Effector CD8-positive, alpha-beta T cell (primary cell): Measurements from ENCODE around the gene EFCAB6.
"Not testable (repeated sequence)": the region's sequence is repeated elsewhere in the genome, so short reads cannot be mapped to it uniquely, and the experiment has no call there.

ENCODE experiments used
- DNase-seq: peaks from one replicate; lab custom pipeline; 2025; lab: John Stamatoyannopoulos, UW

Gene EFCAB6

GRCh38 chr22:43706571-43707328 lies 105.4 kb downstream of the EFCAB6 start:
- DNase-seq, result no peak

DNA sequence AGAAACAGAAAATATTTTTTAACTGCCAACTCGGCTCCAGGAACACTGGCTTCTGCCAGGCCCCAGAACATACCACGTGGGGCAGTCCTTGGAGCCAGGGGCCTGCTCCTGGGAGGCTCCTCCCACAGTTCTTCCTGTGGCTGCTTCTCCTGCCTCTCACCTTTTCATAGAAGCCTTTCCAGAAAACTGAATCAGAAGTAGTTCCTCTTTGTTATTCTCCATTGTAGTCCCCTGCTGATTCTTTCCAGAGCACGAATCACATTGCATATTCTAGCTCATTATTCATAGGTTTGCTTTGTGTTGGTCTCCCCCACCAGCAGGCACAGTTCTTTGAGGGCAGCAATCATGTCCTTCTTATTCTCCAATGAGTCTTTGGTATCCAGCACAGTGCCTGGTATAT lies 106.0 kb downstream of the EFCAB6 start:
- DNase-seq, result no peak

DNA sequence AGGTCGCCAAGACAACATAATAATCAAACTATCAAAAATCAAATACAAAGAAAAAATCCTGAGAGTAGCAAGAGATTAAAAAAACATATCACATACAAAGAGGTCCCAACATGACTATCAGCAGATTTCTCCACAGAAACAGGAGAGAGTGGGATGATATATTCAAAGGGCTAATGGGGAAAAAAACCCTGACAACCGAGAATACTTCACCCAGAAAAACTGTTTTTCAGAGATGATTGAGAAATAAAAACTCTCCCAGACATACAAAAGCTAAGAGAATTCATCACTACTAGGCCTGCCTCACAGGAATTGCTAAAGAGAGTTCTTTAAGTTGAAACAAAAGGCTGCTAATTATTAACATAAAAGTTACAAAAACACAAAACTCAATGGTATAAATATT lies 108.1 kb downstream of the EFCAB6 start:
- DNase-seq, result no peak

- no peak for DNase-seq
Measured at GRCh38 chr22:43698403-43698802, 113.7 kb downstream of the EFCAB6 start.

GRCh38 chr22:43697894-43698293 lies 114.2 kb downstream of the EFCAB6 start:
- no peak for DNase-seq

DNA sequence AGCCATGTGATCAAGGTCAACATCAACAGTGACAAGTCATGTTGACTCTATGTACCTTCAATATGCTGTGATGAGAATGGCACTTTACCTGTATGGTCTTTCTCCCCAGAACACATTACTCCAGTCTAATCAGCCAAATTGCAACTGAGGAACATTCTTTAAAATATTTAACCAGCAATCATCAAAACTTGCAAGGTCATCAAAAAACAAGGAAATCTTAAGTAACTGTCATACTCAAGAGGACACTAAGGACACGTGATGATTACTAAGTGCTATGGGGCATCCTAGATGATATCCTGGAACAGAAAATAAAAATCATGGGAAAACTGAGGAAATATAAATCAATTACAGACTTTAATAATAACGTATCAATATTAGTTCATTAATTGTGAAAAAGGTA lies 118.9 kb downstream of the EFCAB6 start:
- no peak for DNase-seq

GRCh38 chr22:43689356-43689755 lies 122.7 kb downstream of the EFCAB6 start:
- DNase-seq, result no peak

GRCh38 chr22:43682851-43683250 lies 129.3 kb downstream of the EFCAB6 start:
- DNase-seq, result no peak

DNA sequence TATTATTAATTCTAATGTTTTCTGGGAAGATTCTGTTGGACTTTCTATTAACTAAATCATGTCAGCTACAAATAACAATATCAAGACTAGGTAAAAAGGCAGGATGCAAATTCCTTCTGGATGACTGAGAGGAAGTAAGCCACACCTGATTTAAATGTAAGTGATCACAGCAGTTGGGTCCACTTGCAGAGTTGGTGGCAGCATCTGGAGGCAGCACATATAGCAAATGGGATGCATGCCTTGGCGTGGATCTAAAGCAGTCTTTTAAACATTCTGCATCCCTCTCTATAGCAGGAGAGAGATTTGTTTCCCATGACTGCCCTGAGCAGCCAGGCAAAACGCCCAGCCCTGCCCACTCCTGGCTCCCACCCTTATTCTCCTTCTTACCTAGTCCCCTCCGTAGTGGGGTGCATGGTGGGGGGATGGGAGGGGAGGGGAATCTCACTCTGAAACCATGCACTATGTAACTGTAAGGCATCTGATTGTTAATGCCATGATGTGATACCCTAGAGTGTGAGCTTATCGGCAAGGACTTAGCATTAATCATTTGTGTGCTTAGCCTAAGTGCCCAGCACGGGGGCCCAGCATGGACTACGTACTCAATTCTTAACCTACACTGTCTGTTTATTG lies 130.3 kb downstream of the EFCAB6 start:
- DNase-seq, result no peak

- no peak for DNase-seq
Measured at GRCh38 chr22:43670513-43670912, 141.6 kb downstream of the EFCAB6 start.

GRCh38 chr22:43669190-43669589 lies 142.9 kb downstream of the EFCAB6 start:
- no peak for DNase-seq

DNA sequence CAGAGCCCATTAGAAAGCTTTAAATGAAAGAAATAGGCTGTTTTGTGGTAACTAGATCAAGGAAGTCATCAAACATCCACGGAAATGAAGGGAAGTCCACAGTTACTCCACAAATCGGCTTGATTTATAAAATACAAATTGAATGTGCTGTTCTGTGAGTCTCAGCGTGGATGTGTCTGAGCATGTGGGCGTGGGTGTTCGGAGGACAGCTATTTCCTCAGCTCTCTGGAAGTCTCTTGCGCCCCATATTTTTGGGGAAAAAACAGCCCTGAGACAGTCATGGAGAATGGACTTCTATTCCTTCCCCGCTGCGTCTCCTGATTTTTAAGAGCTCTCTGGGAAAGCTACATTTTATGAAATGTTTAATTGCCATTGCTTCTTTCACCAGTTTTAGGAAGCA lies 144.4 kb downstream of the EFCAB6 start:
- DNase-seq, result no peak

DNA sequence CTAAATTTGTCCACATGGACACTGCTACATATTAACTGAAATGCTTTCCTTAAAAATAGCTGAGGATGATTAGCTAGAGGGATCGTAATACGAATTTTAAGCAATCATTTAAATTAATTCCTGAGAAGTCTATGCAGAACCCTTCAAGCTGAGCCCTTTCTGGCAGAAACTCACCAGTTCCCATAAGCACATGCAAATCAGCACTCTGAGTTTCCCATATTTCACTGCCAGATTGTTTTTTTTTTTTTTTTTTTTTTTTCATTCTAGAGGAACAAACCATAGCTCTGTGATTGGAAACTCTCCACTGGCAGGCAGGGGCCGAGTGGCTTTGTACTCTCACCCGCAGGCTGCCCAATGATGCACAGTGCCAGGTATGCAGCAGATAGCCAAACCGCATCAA lies 145.6 kb downstream of the EFCAB6 start:
- DNase-seq, result no peak

DNA sequence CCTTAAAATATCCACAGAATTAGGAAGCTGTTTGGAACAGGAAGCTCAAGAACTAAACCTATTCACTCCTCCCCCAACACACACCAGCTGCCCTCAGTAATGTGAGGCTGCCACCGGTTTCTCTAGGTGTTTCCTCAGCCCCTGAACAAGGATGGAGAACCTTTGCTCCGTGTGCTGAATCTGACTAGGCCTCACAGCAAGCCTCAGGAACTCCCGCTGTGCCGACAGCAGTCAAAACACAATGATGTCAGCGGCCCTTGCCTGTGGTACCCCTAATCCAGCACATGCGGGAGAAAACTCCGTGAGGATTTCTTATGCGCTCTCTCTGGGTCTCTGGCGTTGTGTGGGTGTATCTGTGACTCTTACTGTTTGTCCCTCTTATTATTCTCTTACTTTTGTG lies 153.3 kb downstream of the EFCAB6 start:
- no peak for DNase-seq

DNA sequence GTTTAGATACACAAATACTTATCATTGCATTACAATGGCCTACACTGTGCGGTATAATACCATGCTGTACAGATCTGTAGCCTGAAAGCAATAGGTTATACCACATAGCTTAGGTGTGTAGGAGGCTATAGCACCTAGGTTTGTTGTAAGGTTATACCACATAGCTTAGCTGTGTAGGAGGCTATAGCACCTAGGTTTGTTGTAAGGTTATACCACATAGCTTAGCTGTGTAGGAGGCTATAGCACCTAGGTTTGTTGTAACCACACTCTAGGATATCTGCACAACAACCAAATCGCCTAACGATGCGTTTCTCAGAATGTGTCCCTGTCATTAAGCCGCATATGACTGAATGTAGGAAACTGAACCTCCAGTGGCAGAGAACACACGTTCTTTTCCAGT lies 155.5 kb downstream of the EFCAB6 start:
- DNase-seq, result not testable (repeated sequence)

DNA sequence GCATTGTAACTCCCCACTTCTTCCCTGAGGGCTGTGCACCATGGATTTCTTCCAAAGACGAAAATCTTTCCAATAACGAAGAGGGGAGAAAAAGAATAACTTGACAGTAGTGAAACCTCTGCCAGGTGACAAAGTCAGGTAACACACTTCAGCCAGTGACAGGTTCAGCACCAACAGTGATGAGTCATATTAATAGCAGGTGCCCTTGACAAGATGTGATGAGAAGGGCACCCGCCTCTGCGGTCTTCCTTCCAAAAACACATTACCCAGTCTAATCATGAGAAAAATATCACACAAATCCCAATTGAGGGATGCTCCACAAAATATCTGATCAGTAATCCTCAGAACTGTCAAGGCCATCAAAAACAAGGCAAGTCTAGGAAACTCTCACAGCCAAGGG lies 157.8 kb downstream of the EFCAB6 start:
- no peak for DNase-seq

GRCh38 chr22:43652845-43653244 lies 159.3 kb downstream of the EFCAB6 start:
- DNase-seq, result no peak

DNA sequence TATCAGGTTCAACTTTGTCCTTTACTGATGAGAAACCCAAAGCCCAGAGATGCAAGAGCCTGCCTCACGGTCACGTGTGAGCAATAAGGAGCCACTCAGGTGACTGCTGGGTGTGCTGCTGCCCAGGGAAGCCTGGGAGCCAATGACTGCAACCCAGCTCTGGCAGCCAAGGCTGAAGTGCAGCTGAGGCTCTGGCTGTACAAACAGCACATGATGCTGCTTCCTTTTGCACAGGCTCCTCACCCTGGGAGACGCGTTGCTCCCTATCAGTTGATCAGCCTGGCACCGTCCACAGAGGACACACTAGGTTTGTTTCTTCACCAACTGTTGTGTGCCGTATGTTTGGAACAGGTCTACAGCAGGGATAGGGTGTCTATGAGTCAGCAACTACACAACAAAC lies 168.7 kb downstream of the EFCAB6 start:
- no peak for DNase-seq

DNA sequence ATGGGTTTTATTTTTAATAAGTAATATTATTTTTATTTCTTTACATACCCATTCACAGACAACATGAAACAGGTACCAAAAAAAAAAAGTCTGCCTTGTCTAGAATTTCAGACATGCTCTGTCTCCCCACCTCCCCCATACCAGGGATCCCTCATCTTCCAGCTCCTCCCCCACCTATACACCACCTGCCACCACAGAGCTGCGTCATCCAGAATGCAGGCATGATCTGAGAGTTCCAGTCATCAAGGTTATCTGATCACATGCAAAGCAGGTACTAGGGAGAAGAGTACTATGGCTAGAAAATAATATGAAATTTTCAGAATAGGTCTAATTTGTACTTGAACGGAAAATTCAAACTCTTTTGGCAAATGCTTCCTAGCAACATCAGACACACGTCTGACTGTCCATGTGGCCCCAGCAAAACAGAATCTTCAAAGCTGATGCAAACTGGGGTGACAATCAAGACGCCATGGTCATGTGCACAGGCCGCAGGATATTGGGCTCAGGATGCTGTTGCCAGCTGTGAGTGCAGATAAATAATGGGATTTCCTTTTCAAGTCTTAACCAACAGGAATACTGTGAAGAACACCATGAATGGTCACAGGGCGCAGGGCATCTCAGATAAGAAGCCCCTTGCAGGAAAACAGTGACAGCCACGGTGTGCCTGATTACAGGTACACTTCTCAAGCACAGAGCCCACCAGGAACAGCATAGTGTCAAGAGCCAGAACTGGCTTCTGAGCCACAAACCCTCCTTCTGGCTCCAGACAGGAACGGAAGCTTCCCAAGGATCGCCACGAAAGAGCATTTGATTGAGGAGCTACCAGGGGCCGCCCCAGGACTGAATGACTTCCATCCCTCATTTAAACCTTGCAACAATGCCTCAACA lies 169.5 kb downstream of the EFCAB6 start:
- DNase-seq, result no peak

GRCh38 chr22:43639228-43639948 lies 172.7 kb downstream of the EFCAB6 start:
- DNase-seq, result no peak

DNA sequence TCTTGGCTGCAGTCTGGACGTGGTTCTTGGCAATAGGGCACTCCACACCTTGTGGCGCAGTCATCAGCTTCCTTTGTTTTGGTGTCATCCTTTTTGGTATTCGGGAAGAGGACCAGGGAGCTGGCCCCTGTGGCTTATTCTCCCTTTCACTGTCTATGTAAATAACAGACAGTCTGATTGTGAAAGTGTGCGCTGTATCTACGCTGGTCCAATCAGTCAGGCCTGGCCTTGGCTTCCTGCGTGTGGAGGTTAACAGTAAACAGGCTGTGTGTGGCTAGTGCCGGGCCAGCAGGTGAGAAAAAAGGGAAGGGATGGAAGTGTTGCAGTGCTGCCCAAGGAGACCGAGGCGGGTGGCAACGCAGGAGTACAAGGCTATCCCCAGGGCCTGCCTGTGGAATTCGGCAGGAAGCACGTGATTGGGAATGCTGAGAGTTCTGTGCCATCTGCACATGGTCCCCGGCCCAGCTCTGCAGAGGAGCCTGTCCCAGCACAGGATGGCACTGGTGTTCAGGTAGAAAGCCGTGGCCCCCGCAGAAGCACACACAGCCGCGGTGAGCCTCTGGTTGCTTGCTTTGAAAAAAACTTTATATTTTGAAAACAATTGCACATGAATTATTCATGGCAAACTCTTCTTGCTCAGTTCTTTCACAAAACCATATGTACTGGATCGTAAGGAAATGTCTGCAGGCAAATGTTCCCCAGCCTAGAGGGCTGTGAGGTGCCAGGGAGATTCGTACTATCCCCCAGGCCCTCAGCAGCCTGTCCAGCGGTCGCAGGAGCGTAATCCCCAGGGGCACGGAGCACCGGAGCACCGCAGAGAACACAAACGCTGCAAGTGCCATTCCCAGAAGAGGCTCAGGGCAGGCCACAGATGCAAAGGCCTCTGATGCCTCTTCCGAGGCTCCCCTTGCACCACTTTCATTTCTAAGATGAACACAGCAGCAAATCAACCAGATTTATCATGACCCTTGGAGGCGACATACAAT lies 174.5 kb downstream of the EFCAB6 start:
- no peak for DNase-seq
